GM19468 (cell line): ENCODE measurements around the gene VPS13C.
"Not testable (repeated sequence)": the region's sequence is repeated elsewhere in the genome, so short reads cannot be mapped to it uniquely, and the experiment has no call there.

Experiments
- ATAC-seq: cut with Tn5 transposase; IDR thresholded peaks from one replicate; pipeline ENCODE4 v1.9.1; 2021; ENCODE audit warnings: mild to moderate bottlenecking, moderate library complexity, moderate number of reproducible peaks; ENCODE audit not compliant: unreplicated experiment; ENCODE audit errors: extremely low read depth

Gene VPS13C

GRCh38 chr15:62047282-62047827, 12.9 kb downstream of the VPS13C start:
- no peak for ATAC-seq

GRCh38 chr15:62046078-62046743, 14.0 kb downstream of the VPS13C start:
- no peak for ATAC-seq

- no peak for ATAC-seq
Observed at GRCh38 chr15:62035256-62035924, 24.9 kb downstream of the VPS13C start.

GRCh38 chr15:62027916-62028315, 32.3 kb downstream of the VPS13C start:
- ATAC-seq, result no peak

GRCh38 chr15:62027263-62027565, 33.0 kb downstream of the VPS13C start:
- no peak for ATAC-seq

- ATAC-seq, result no peak
Observed at GRCh38 chr15:62026487-62027262, 33.6 kb downstream of the VPS13C start.

- no peak for ATAC-seq
Observed at GRCh38 chr15:62021991-62022600, 38.2 kb downstream of the VPS13C start.

- no peak for ATAC-seq
Observed at GRCh38 chr15:62020576-62021160, 39.6 kb downstream of the VPS13C start.

- not testable (repeated sequence) for ATAC-seq
Observed at GRCh38 chr15:62005354-62005753, 54.9 kb downstream of the VPS13C start.

- ATAC-seq, result no peak
Observed at GRCh38 chr15:61997786-61998185, 62.5 kb downstream of the VPS13C start.

GRCh38 chr15:61996056-61996635, 64.1 kb downstream of the VPS13C start:
- ATAC-seq, result no peak

GRCh38 chr15:61994216-61994615, 66.0 kb downstream of the VPS13C start:
- no peak for ATAC-seq

GRCh38 chr15:61992518-61992917, 67.7 kb downstream of the VPS13C start:
- ATAC-seq, result no peak

GRCh38 chr15:61989667-61990066, 70.6 kb downstream of the VPS13C start:
- ATAC-seq, result no peak

- ATAC-seq, result no peak
Observed at GRCh38 chr15:61987824-61988223, 72.4 kb downstream of the VPS13C start.

GRCh38 chr15:61983081-61983480, 77.2 kb downstream of the VPS13C start:
- ATAC-seq, result no peak

GRCh38 chr15:61978225-61978624, 82.0 kb downstream of the VPS13C start:
- ATAC-seq, result no peak

GRCh38 chr15:61974759-61975158, 85.5 kb downstream of the VPS13C start:
- no peak for ATAC-seq

- ATAC-seq, result no peak
Observed at GRCh38 chr15:61974118-61974517, 86.1 kb downstream of the VPS13C start.

GRCh38 chr15:61951949-61952348, 108.3 kb downstream of the VPS13C start:
- ATAC-seq, result no peak
